Loucy (cell line): ENCODE measurements around the gene QDPR.

Source experiments
- H2AFZ ChIP-seq: fragments of 200-600 bp; sonication (generic); 2 replicates; pipeline ENCODE4 v1.6.0; 2016; ENCODE audit warnings: antibody characterized with exemption, mild to moderate bottlenecking, low read length, moderate library complexity
- H3F3A ChIP-seq: fragments of 200-600 bp; 2 replicates; pipeline ENCODE4 v1.6.0; 2016; ENCODE audit warnings: antibody characterized with exemption, low read depth, mild to moderate bottlenecking
- H3K27me3 ChIP-seq: fragments of 200-600 bp; sonication (generic); 2 replicates; pipeline ENCODE4 v1.6.1; 2014; ENCODE audit warnings: low read length, mild to moderate bottlenecking; ENCODE audit not compliant: insufficient read depth, poor library complexity, severe bottlenecking
- H3K36me3 ChIP-seq: fragments of 200-600 bp; sonication (generic); 2 replicates; pipeline ENCODE4 v1.6.1; 2016; ENCODE audit warnings: low read length; ENCODE audit not compliant: insufficient read depth
- H3K4me1 ChIP-seq: fragments of 200-600 bp; sonication (generic); 2 replicates; pipeline ENCODE4 v1.5.1; 2014; ENCODE audit warnings: low read length, mild to moderate bottlenecking; ENCODE audit not compliant: insufficient read depth, poor library complexity, severe bottlenecking
- H3K4me2 ChIP-seq: fragments of 200-600 bp; sonication (generic); 2 replicates; pipeline ENCODE4 v1.6.0; 2014; ENCODE audit warnings: antibody characterized with exemption, low read length, low read depth, mild to moderate bottlenecking; ENCODE audit not compliant: poor library complexity, severe bottlenecking
- H3K4me3 ChIP-seq: fragments of 200-600 bp; sonication (generic); 2 replicates; pipeline ENCODE4 v1.5.1; 2014; ENCODE audit warnings: low read length, mild to moderate bottlenecking, mixed read lengths; ENCODE audit not compliant: poor library complexity, severe bottlenecking
- H3K79me2 ChIP-seq: fragments of 200-600 bp; sonication (generic); 2 replicates; pipeline ENCODE4 v1.6.1; 2014; ENCODE audit warnings: low read length; ENCODE audit not compliant: insufficient read depth
- H3K9ac ChIP-seq: fragments of 200-600 bp; sonication (generic); 2 replicates; pipeline ENCODE4 v1.6.0; 2014; ENCODE audit warnings: mild to moderate bottlenecking, low read depth, low read length, moderate library complexity; ENCODE audit not compliant: poor library complexity, severe bottlenecking
- H3K9me2 ChIP-seq: fragments of 200-600 bp; sonication (generic); replicated peaks from 2 replicates; pipeline ENCODE4 v1.6.1; 2016; ENCODE audit warnings: low read depth, low read length, mixed read lengths
- H3K9me3 ChIP-seq: fragments of 200-600 bp; sonication (generic); 2 replicates; pipeline ENCODE4 v1.6.1; 2014; ENCODE audit warnings: mild to moderate bottlenecking, antibody characterized with exemption, low read length, low read depth; ENCODE audit not compliant: insufficient read depth
- H4K20me1 ChIP-seq: fragments of 200-600 bp; sonication (generic); 2 replicates; pipeline ENCODE4 v1.6.0; 2014; ENCODE audit warnings: antibody characterized with exemption, low read length, mild to moderate bottlenecking; ENCODE audit not compliant: insufficient read depth, poor library complexity, severe bottlenecking
- CTCF ChIP-seq: fragments of 200-600 bp; sonication (generic); conservative IDR thresholded peaks from 2 replicates; pipeline ENCODE4 v1.5.1; 2014; ENCODE audit warnings: mild to moderate bottlenecking, antibody characterized with exemption, low read length
- EZH2phosphoT487 ChIP-seq: fragments of 200-600 bp; IDR thresholded peaks from 2 replicates; pipeline ENCODE4 v1.6.1; 2018; ENCODE audit warnings: antibody characterized with exemption, mild to moderate bottlenecking, moderate library complexity, borderline replicate concordance

The QDPR gene

GRCh38 chr4:17550549-17550948 lies 38.7 kb upstream of the QDPR start:
- Histone ChIP-seq H3K27me3 (no peaks in the 10 kb centered on the region), H3K79me2 (no peaks in the 10 kb centered on the region), H3K9me2 (no peaks in the 10 kb centered on the region), H4K20me1 (no peaks in the 10 kb centered on the region), H3K9me3 (no peaks in the 10 kb centered on the region), H3K4me2 (no peak overlapping the region), H3K4me1 (peaks cover 4% of the 10 kb centered on the region), H3K4me3 (no peak overlapping the region), H2AFZ (peak overlapping the region; percentile 80; the same call in 1 of the 2 replicates), H3K36me3 (no peaks in the 10 kb centered on the region), H3K9ac (no peak overlapping the region), H3F3A (no peaks in the 10 kb centered on the region)
- TF ChIP-seq EZH2phosphoT487 (no peak), CTCF (no peak)

GRCh38 chr4:17546678-17547077 lies 34.8 kb upstream of the QDPR start:
- H3K79me2 ChIP-seq = no peaks in the 10 kb centered on the region
- no peaks in the 10 kb centered on the region for H3K27me3 ChIP-seq
- H4K20me1 ChIP-seq = no peaks in the 10 kb centered on the region
- no peaks in the 10 kb centered on the region for H3K9me3 ChIP-seq
- H3K4me1 ChIP-seq = peaks cover 4% of the 10 kb centered on the region
- H2AFZ ChIP-seq = no peak overlapping the region
- H3K4me3 ChIP-seq = no peak overlapping the region
- TF ChIP-seq EZH2phosphoT487 (no peak), CTCF (no peak)
- no peaks in the 10 kb centered on the region for H3K36me3 ChIP-seq
- H3K4me2 ChIP-seq = no peak overlapping the region
- no peaks in the 10 kb centered on the region for H3K9me2 ChIP-seq
- H3F3A ChIP-seq = no peaks in the 10 kb centered on the region
- H3K9ac ChIP-seq = no peak overlapping the region

- Histone ChIP-seq H3K9ac (no peak overlapping the region), H3K36me3 (no peaks in the 10 kb centered on the region), H4K20me1 (no peaks in the 10 kb centered on the region), H2AFZ (no peak overlapping the region), H3K4me2 (no peak overlapping the region), H3K9me3 (no peaks in the 10 kb centered on the region), H3K4me1 (peaks cover 4% of the 10 kb centered on the region), H3K4me3 (no peak overlapping the region), H3K79me2 (no peaks in the 10 kb centered on the region), H3F3A (no peaks in the 10 kb centered on the region), H3K9me2 (no peaks in the 10 kb centered on the region), H3K27me3 (no peaks in the 10 kb centered on the region)
- TF ChIP-seq EZH2phosphoT487 = no peak
- TF ChIP-seq CTCF = no peak
These were observed 34.3 kb upstream of the QDPR start for GRCh38 chr4:17546222-17546621.
